Measurements from ENCODE around the gene UBA1. TPM values are rescaled to one million over a fixed set of nuclear protein-coding genes. Genes with fewer than 3 reads are reported as not detected.

The UBA1 gene
- total and polyA plus RNA-seq, 2 of the 8 experiments (the other 6 are each of a cell fraction or from before 2014, with no cell fraction given) = 313 to 458 TPM

- TF ChIP-seq CBX5 (IDR thresholded peaks at IDR 0.05; ENCODE audit: low read depth, low read length) (no peak), RAD21 (IDR thresholded peaks at IDR 0.05 in 1 of 2, conservative IDR thresholded peaks at IDR 0.05 in 1 of 2; ENCODE audit: low read depth in 2 of 2, low read length in 2 of 2) (no peak), TBP (IDR thresholded peaks at IDR 0.05; ENCODE audit: low read depth, low read length) (no peak), TCF12 (IDR thresholded peaks at IDR 0.05; ENCODE audit: low read depth, low read length) (no peak), E2F6 (IDR thresholded peaks at IDR 0.05) (no peak), CEBPB (IDR thresholded peaks at IDR 0.05; ENCODE audit: low read depth, low read length) (no peak), ZNF274 (IDR thresholded peaks at IDR 0.05; ENCODE audit: borderline replicate concordance, extremely low read depth, low read length) (no peak), SP2 (IDR thresholded peaks at IDR 0.05; ENCODE audit: low read length) (no peak), EZH2 (IDR thresholded peaks at IDR 0.05; ENCODE audit: low read depth, low read length, severe bottlenecking) (no peak), SRF (IDR thresholded peaks at IDR 0.05; ENCODE audit: low read depth, low read length) (no peak), NRF1 (IDR thresholded peaks at IDR 0.05; ENCODE audit: low read depth, low read length) (no peak)
These were observed 23.7 kb upstream of the UBA1 start (continued) for GRCh38 chrX:47169726-47170515.

Data from H1 (cell line).